IPS DF 6.9 (cell line): ENCODE measurements around the gene HRC.
"Not testable (repeated sequence)": the region's sequence is repeated elsewhere in the genome, so short reads cannot be mapped to it uniquely, and the experiment has no call there.

Experiments used
- DNase-seq: peaks from one replicate; pipeline ENCODE4 v3.0.0-alpha.2; 2013; ENCODE audit warnings: low read depth, low spot score
- H3K27ac ChIP-seq: one replicate; pipeline ENCODE4 v1.5.1; 2013; ENCODE audit warnings: low read length, control low read depth
- H3K27me3 ChIP-seq: 2 replicates; pipeline ENCODE4 v1.6.1; 2013; ENCODE audit warnings: mild to moderate bottlenecking, low read length; ENCODE audit not compliant: control insufficient read depth, insufficient read depth
- H3K36me3 ChIP-seq: 2 replicates; pipeline ENCODE4 v1.6.1; 2013; ENCODE audit warnings: low read length; ENCODE audit not compliant: control insufficient read depth, insufficient read depth
- H3K4me1 ChIP-seq: 2 replicates; pipeline ENCODE4 v1.6.1; 2013; ENCODE audit warnings: low read length; ENCODE audit not compliant: control insufficient read depth, insufficient read depth
- H3K4me3 ChIP-seq: 2 replicates; pipeline ENCODE4 v1.5.1; 2013; ENCODE audit warnings: mild to moderate bottlenecking, low read length
- H3K9me3 ChIP-seq: 2 replicates; pipeline ENCODE4 v1.6.1; 2013; ENCODE audit warnings: low read length, inconsistent platforms; ENCODE audit not compliant: control insufficient read depth, insufficient read depth
- WGBS: extraction: QIAGEN DNeasy Blood & Tissue Kit; methylation state at CpG from one replicate; pipeline ENCODE4 v1.1.7; 2013; ENCODE audit warnings: mixed read lengths, missing lambda C conversion rate; ENCODE audit not compliant: insufficient read length, insufficient coverage; 5-methylcytosine and 5-hydroxymethylcytosine counted together

The HRC gene

DNA sequence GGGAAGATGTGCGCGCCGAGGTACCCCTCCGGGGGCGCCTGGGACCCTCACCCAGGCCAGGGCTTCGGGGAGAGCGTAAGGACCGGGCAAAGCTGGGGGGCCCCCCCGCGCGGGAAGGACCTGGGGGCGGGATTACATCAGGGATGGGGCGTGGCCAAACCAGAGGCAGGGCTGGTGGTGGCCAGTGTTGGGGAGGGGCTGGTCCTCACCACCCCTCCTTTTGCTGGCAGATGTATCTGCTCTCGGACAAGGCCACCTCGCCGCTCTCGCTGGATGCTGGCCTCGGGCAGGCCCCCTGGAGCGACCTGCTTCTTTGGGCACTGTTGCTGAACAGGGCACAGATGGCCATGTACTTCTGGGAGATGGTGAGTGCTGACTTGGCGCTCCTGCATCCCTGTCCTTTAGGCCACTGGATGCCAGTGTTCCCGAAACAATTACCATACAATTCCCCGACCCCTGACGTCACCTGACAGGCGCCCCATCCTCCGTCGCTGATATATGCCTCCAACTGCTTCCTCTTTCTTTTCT, 27.7 kb upstream of the HRC start:
- H3K27ac ChIP-seq, result no peak overlapping the region
- WGBS, result no CpG with 5 or more reads among the region's 26 CpGs
- DNase-seq, result no peak
- no peaks in the 10 kb centered on the region for H3K27me3 ChIP-seq
- no peaks in the 10 kb centered on the region; the same call in 1 of the 2 replicates for H3K9me3 ChIP-seq
- H3K36me3 ChIP-seq, result no peaks in the 10 kb centered on the region
- no peaks in the 10 kb centered on the region for H3K4me1 ChIP-seq
- no peak overlapping the region for H3K4me3 ChIP-seq

- not testable (repeated sequence) for H3K27ac ChIP-seq, H3K27me3 ChIP-seq, DNase-seq, H3K4me3 ChIP-seq, H3K36me3 ChIP-seq, H3K4me1 ChIP-seq, H3K9me3 ChIP-seq
- WGBS, result 100% methylated on average over 1 of the region's 20 CpGs
Observed at GRCh38 chr19:49182010-49182847, 27.0 kb upstream of the HRC start.

- no peak overlapping the region for H3K4me3 ChIP-seq
- no peaks in the 10 kb centered on the region for H3K36me3 ChIP-seq
- H3K4me1 ChIP-seq, result no peaks in the 10 kb centered on the region
- 100% methylated on average over 1 of the region's 4 CpGs for WGBS
- H3K9me3 ChIP-seq, result no peaks in the 10 kb centered on the region; the same call in 1 of the 2 replicates
- no peak for DNase-seq
- H3K27ac ChIP-seq, result no peak overlapping the region
- no peaks in the 10 kb centered on the region for H3K27me3 ChIP-seq
Observed at GRCh38 chr19:49180659-49181058, 25.5 kb upstream of the HRC start.

GRCh38 chr19:49173198-49173597, 18.0 kb upstream of the HRC start:
- H3K27me3 ChIP-seq, result no peaks in the 10 kb centered on the region
- H3K27ac ChIP-seq, result no peak overlapping the region
- no peaks in the 10 kb centered on the region for H3K9me3 ChIP-seq
- no peak for DNase-seq
- WGBS, result no CpG with 5 or more reads among the region's 2 CpGs
- H3K4me3 ChIP-seq, result no peak overlapping the region
- no peaks in the 10 kb centered on the region for H3K36me3 ChIP-seq
- no peaks in the 10 kb centered on the region for H3K4me1 ChIP-seq

DNA sequence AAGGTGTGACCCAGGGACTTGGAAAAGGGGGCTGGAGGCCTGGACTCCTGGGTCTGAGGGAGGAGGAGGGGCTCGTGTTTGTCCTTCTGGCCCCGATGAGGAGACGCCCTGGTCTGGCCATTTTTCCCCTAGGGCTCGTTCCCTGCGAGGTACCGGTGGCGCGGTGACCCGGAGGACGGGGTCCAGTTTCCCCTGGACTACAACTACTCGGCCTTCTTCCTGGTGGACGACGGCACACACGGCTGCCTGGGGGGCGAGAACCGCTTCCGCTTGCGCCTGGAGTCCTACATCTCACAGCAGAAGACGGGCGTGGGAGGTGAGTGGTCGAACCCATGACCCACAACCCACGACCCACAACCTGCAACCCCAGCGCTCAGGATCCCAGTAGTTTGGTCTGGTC, 13.2 kb upstream of the HRC start:
- Histone ChIP-seq H3K4me3 (no peak overlapping the region), H3K36me3 (no peaks in the 10 kb centered on the region; the same call in 1 of the 2 replicates), H3K4me1 (0 out of 2 replicates have a peak, but pooled peaks cover 1% of the 10 kb centered on the region), H3K9me3 (no peaks in the 10 kb centered on the region), H3K27me3 (no peaks in the 10 kb centered on the region), H3K27ac (no peak overlapping the region)
- no peak for DNase-seq
- no CpG with 5 or more reads among the region's 23 CpGs for WGBS

GRCh38 chr19:49167857-49168409, 12.7 kb upstream of the HRC start:
- no CpG with 5 or more reads among the region's 25 CpGs for WGBS
- no peak for DNase-seq
- H3K4me3 ChIP-seq, result no peak overlapping the region
- no peaks in the 10 kb centered on the region for H3K27me3 ChIP-seq
- H3K27ac ChIP-seq, result no peak overlapping the region
- H3K9me3 ChIP-seq, result no peaks in the 10 kb centered on the region
- H3K4me1 ChIP-seq, result 0 out of 2 replicates have a peak, but pooled peaks cover 1% of the 10 kb centered on the region
- no peaks in the 10 kb centered on the region; the same call in 1 of the 2 replicates for H3K36me3 ChIP-seq

- Histone ChIP-seq H3K4me3 (no peak overlapping the region), H3K36me3 (no peaks in the 10 kb centered on the region; the same call in 1 of the 2 replicates), H3K27ac (no peak overlapping the region), H3K27me3 (no peaks in the 10 kb centered on the region), H3K4me1 (0 out of 2 replicates have a peak, but pooled peaks cover 1% of the 10 kb centered on the region), H3K9me3 (no peaks in the 10 kb centered on the region)
- no peak for DNase-seq
- WGBS, result no CpG with 5 or more reads among the region's 30 CpGs
Observed at GRCh38 chr19:49165865-49166301, 10.7 kb upstream of the HRC start.

GRCh38 chr19:49165111-49165750, 10.0 kb upstream of the HRC start:
- no CpG with 5 or more reads among the region's 24 CpGs for WGBS
- DNase-seq, result no peak
- Histone ChIP-seq H3K4me1 (0 out of 2 replicates have a peak, but pooled peaks cover 1% of the 10 kb centered on the region), H3K4me3 (no peak overlapping the region), H3K27ac (no peak overlapping the region), H3K9me3 (no peaks in the 10 kb centered on the region), H3K36me3 (no peaks in the 10 kb centered on the region; the same call in 1 of the 2 replicates), H3K27me3 (no peaks in the 10 kb centered on the region)

DNA sequence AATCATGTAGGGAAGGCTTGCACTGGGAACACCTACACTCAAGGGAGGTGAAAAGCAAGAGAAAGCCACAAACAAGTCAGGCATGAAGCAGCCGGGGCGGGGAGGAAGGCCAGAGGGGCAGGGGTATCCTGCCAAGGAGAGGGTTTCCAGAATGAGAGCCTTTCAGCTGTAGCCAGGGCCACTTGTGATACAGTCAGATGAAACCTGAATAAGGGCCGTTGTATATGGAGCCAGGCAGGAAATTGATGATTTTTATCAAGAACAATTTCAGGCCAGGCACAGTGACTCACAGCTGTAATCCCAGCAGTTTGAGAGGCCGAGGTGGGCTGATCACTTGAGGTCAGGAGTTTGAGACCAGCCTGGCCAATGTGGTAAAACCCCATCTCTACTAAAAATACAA, 6.8 kb upstream of the HRC start:
- H3K4me3 ChIP-seq, result no peak overlapping the region
- no peaks in the 10 kb centered on the region for H3K27me3 ChIP-seq
- H3K4me1 ChIP-seq, result peaks cover 3% of the 10 kb centered on the region
- no peaks in the 10 kb centered on the region for H3K36me3 ChIP-seq
- no peak overlapping the region for H3K27ac ChIP-seq
- no peaks in the 10 kb centered on the region for H3K9me3 ChIP-seq
- no CpG with 5 or more reads among the region's 4 CpGs for WGBS
- DNase-seq, result no peak

GRCh38 chr19:49160450-49161189, 5.4 kb upstream of the HRC start:
- no CpG with 5 or more reads among the region's 13 CpGs for WGBS
- no peaks in the 10 kb centered on the region for H3K9me3 ChIP-seq
- no peak overlapping the region for H3K27ac ChIP-seq
- H3K4me1 ChIP-seq, result peaks cover 5% of the 10 kb centered on the region
- DNase-seq, result no peak
- no peaks in the 10 kb centered on the region for H3K27me3 ChIP-seq
- H3K36me3 ChIP-seq, result no peaks in the 10 kb centered on the region
- H3K4me3 ChIP-seq, result no peak overlapping the region
